Measurements from ENCODE around the gene ATF2. TPM values are rescaled to one million over a fixed set of nuclear protein-coding genes. Genes with fewer than 3 reads are reported as not detected.

Gene ATF2
- total RNA-seq, 1 donor, result 80.7 TPM

DNA sequence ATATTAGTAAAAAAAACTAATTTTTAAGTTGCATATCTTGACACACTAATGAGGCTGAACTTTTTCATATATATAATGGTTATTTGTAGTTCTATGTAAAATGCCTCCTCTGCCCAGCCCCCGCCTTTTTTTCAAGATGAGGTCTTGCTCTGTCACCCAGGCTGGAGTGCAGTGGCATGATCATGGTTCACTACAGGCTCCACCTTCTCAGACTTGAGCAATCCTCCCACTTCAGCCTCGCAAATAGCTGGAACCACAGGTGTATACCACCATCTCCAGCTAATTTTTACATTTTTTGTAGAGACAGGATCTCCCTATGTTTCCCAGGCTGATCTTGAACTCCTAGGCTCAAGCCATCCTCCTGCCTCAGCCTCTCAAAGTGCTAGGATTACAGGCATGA, 24.3 kb downstream of the ATF2 start:
- Histone ChIP-seq H3K4me2 (ENCODE audit: insufficient read depth, low read length) (no peak overlapping the region), H3K4me1 (ENCODE audit: insufficient read depth, low read length) (peaks cover 12% of the 10 kb centered on the region), H3K27me3 (ENCODE audit: insufficient read depth, low read length) (no peaks in the 10 kb centered on the region), H3K9me3 (ENCODE audit: low read depth, low read length) (no peaks in the 10 kb centered on the region), H3K79me2 (ENCODE audit: insufficient read depth, low read length) (peaks cover 87% of the 10 kb centered on the region), H2AFZ (ENCODE audit: low read length) (no peak overlapping the region), H4K20me1 (ENCODE audit: insufficient read depth, low read length) (peaks cover 9% of the 10 kb centered on the region), H3K36me3 (ENCODE audit: insufficient read depth, low read length) (peaks cover 6% of the 10 kb centered on the region), H3K4me3 (ENCODE audit: insufficient read depth, low read length) (no peak overlapping the region), H3K27ac (ENCODE audit: low read depth, low read length) (no peak overlapping the region)
- DNase-seq (ENCODE audit: insufficient read length, low spot score, missing footprints), result no peak
- TF ChIP-seq CTCF (IDR thresholded peaks at IDR 0.05; ENCODE audit: extremely low read depth, low read depth, low read length), result no peak

DNA sequence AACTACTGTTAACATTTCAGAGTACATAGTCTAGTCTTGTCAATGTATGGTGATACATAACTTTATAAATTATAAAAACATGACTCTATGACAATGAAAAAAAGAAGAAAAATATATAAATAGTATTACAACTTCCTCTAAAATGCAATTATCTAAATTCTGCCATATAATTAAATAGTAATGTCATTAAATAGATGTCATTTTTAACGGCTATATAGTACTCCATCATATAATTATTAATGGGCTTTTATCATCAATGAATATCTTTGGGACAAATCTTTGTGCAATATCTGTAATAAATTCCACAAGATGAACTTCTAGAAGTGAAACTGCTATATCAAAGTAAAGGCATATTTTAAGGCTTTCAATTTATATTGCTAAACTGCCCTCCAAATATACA, 24.8 kb downstream of the ATF2 start:
- no peak overlapping the region for H3K27ac ChIP-seq (ENCODE audit: low read depth, low read length)
- H2AFZ ChIP-seq (ENCODE audit: low read length), result no peak overlapping the region
- peaks cover 10% of the 10 kb centered on the region for H4K20me1 ChIP-seq (ENCODE audit: insufficient read depth, low read length)
- H3K36me3 ChIP-seq (ENCODE audit: insufficient read depth, low read length), result peaks cover 5% of the 10 kb centered on the region
- no peaks in the 10 kb centered on the region for H3K9me3 ChIP-seq (ENCODE audit: low read depth, low read length)
- no peak overlapping the region for H3K4me2 ChIP-seq (ENCODE audit: insufficient read depth, low read length)
- TF ChIP-seq CTCF (IDR thresholded peaks at IDR 0.05; ENCODE audit: extremely low read depth, low read depth, low read length), result no peak
- DNase-seq (ENCODE audit: insufficient read length, low spot score, missing footprints), result no peak
- peaks cover 7% of the 10 kb centered on the region for H3K4me1 ChIP-seq (ENCODE audit: insufficient read depth, low read length)
- H3K4me3 ChIP-seq (ENCODE audit: insufficient read depth, low read length), result no peak overlapping the region
- H3K79me2 ChIP-seq (ENCODE audit: insufficient read depth, low read length), result peaks cover 87% of the 10 kb centered on the region
- no peaks in the 10 kb centered on the region for H3K27me3 ChIP-seq (ENCODE audit: insufficient read depth, low read length)

DNA sequence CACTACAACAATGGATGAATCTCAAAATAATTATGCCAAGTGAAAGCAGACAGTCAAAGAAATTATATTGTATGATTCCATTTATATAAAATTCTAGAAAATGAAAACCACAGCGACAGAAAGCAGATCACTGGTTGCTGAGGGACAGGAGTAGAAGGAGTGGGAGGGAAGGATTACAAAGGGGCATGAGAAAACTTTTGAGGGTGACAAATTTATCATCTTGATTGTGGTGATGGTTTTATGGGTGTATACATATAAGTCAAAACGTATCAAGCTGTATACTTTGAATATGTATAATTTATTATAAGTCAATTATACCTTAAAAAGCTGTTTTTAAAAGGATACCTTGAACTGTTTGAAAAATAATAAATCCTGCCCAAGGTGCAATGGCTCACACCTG, 27.7 kb downstream of the ATF2 start:
- no peaks in the 10 kb centered on the region for H3K27me3 ChIP-seq (ENCODE audit: insufficient read depth, low read length)
- peaks cover 10% of the 10 kb centered on the region for H4K20me1 ChIP-seq (ENCODE audit: insufficient read depth, low read length)
- H2AFZ ChIP-seq (ENCODE audit: low read length), result no peak overlapping the region
- no peak overlapping the region for H3K4me3 ChIP-seq (ENCODE audit: insufficient read depth, low read length)
- no peak for DNase-seq (ENCODE audit: insufficient read length, low spot score, missing footprints)
- peaks cover 88% of the 10 kb centered on the region for H3K79me2 ChIP-seq (ENCODE audit: insufficient read depth, low read length)
- TF ChIP-seq CTCF (IDR thresholded peaks at IDR 0.05; ENCODE audit: extremely low read depth, low read depth, low read length), result no peak
- no peaks in the 10 kb centered on the region for H3K4me1 ChIP-seq (ENCODE audit: insufficient read depth, low read length)
- peaks cover 4% of the 10 kb centered on the region for H3K36me3 ChIP-seq (ENCODE audit: insufficient read depth, low read length)
- no peaks in the 10 kb centered on the region for H3K9me3 ChIP-seq (ENCODE audit: low read depth, low read length)
- no peak overlapping the region for H3K27ac ChIP-seq (ENCODE audit: low read depth, low read length)
- H3K4me2 ChIP-seq (ENCODE audit: insufficient read depth, low read length), result no peak overlapping the region

- Histone ChIP-seq H3K36me3 (ENCODE audit: insufficient read depth, low read length) (peaks cover 14% of the 10 kb centered on the region), H3K4me3 (ENCODE audit: insufficient read depth, low read length) (no peak overlapping the region), H3K9me3 (ENCODE audit: low read depth, low read length) (no peaks in the 10 kb centered on the region), H3K27ac (ENCODE audit: low read depth, low read length) (no peak overlapping the region), H3K4me1 (ENCODE audit: insufficient read depth, low read length) (no peaks in the 10 kb centered on the region), H3K79me2 (ENCODE audit: insufficient read depth, low read length) (peaks cover 80% of the 10 kb centered on the region), H3K4me2 (ENCODE audit: insufficient read depth, low read length) (no peak overlapping the region), H4K20me1 (ENCODE audit: insufficient read depth, low read length) (peaks cover 7% of the 10 kb centered on the region), H3K27me3 (ENCODE audit: insufficient read depth, low read length) (no peaks in the 10 kb centered on the region), H2AFZ (ENCODE audit: low read length) (no peak overlapping the region)
- no peak for TF ChIP-seq CTCF (IDR thresholded peaks at IDR 0.05; ENCODE audit: extremely low read depth, low read depth, low read length)
- no peak for DNase-seq (ENCODE audit: insufficient read length, low spot score, missing footprints)
Measured at GRCh38 chr2:175137793-175138192, 30.2 kb downstream of the ATF2 start.

All from osteoblast (primary cell).